Measurements from ENCODE around the gene CHST5. TPM values are rescaled to one million over a fixed set of nuclear protein-coding genes. Genes with fewer than 3 reads are reported as not detected.

CHST5 gene
- total and polyA plus RNA-seq, 2 experiments from 2014 or later = not detected

DNA sequence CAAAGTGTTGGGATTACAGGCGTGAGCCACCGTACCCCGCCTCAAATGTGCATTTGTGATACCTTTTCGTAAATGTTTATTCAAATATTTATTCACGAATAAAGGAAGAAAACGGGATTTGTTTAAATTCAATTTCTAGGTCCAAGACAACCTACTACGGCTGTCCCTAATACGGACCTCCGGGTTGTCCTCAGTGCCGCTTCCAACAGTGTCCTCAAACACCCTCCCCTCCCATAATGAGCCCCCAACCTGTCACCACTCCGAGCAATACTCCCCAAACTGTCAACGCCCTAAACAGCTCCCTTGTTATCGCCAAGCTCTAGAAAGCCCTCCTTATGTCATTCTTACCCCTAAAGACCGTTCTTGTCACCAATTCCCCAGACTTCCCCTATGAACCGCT is 29.7 kb upstream of the CHST5 start:
- peak overlapping the region; percentile 58 for H3K4me3 ChIP-seq
- no peaks in the 10 kb centered on the region for H3K9me3 ChIP-seq (ENCODE audit: low read depth)
- TF ChIP-seq, protein P1, sequence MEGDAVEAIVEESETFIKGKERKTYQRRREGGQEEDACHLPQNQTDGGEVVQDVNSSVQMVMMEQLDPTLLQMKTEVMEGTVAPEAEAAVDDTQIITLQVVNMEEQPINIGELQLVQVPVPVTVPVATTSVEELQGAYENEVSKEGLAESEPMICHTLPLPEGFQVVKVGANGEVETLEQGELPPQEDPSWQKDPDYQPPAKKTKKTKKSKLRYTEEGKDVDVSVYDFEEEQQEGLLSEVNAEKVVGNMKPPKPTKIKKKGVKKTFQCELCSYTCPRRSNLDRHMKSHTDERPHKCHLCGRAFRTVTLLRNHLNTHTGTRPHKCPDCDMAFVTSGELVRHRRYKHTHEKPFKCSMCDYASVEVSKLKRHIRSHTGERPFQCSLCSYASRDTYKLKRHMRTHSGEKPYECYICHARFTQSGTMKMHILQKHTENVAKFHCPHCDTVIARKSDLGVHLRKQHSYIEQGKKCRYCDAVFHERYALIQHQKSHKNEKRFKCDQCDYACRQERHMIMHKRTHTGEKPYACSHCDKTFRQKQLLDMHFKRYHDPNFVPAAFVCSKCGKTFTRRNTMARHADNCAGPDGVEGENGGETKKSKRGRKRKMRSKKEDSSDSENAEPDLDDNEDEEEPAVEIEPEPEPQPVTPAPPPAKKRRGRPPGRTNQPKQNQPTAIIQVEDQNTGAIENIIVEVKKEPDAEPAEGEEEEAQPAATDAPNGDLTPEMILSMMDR (IDR thresholded peaks at IDR 0.05; ENCODE audit: poor library complexity) = no peak
- TF ChIP-seq EZH2 (IDR thresholded peaks at IDR 0.05; ENCODE audit: borderline replicate concordance) (no peak), EZH2phosphoT487 (IDR thresholded peaks at IDR 0.05; ENCODE audit: low read depth, severe bottlenecking, unreplicated experiment) (no peak)
- 17% methylated on average over 15 of the region's 15 CpGs for WGBS (ENCODE audit: low lambda C conversion rate, missing lambda C conversion rate)
- H3K9me2 ChIP-seq (replicated peaks; ENCODE audit: insufficient read depth) = no peaks in the 10 kb centered on the region
- H4K20me1 ChIP-seq (ENCODE audit: insufficient read depth, poor library complexity, severe bottlenecking) = peaks cover 25% of the 10 kb centered on the region
- peaks cover 32% of the 10 kb centered on the region for H3K79me2 ChIP-seq
- peaks cover 4% of the 10 kb centered on the region for H3K36me3 ChIP-seq (replicated peaks; ENCODE audit: insufficient read depth, low read depth)
- peaks cover 8% of the 10 kb centered on the region for H3K4me1 ChIP-seq (ENCODE audit: insufficient read depth)
- H3K27me3 ChIP-seq = peaks cover 4% of the 10 kb centered on the region
- H3K27ac ChIP-seq = peak overlapping the region; percentile 87
- peak overlapping the region; percentile 55 for H2AFZ ChIP-seq
- H3K4me2 ChIP-seq = peak overlapping the region; percentile 94
- DNase-seq (ENCODE audit: low spot score) = no peak

DNA sequence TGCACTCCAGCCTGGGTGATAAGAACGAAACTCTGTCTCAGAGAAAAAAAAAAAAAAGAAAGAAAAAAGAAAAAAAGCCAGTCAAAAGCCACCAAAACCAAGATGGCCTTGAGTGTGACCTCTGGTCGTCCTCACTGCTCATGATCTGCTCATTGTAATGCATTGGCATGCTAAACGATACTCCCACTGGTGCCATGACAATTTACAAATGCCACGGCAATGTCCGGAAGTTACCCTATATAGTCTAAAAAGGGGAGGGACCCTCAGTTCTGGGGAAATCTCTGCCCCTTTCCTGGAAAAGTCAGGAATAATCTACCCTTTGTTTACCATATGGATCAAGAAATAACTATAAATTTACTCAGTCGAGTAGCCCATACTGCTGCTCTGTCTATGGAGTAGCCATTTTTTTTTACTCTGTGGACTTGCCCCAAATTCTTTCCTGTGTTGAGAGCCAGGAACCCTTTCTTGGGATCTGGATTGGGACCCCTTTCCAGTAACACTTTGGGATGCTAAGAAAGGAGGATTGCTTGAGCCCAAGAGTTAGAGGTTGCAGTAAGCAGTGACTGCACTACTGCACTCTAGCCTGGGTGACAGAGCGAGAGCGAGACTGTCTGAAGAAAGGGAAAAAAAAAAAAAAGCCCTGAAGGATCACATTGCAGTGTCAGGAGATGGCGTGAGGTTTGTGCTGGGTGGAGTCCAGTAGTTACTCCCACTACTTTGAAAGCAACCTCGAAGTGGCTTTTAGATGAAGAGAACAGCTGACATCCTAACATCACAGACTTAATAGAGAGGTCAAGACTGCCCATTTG is 23.9 kb upstream of the CHST5 start:
- no peaks in the 10 kb centered on the region for H3K9me3 ChIP-seq (ENCODE audit: low read depth)
- no peak overlapping the region for H3K4me2 ChIP-seq
- 62% methylated on average over 10 of the region's 10 CpGs for WGBS (ENCODE audit: low lambda C conversion rate, missing lambda C conversion rate)
- no peaks in the 10 kb centered on the region for H3K36me3 ChIP-seq (replicated peaks; ENCODE audit: insufficient read depth, low read depth)
- no peaks in the 10 kb centered on the region for H3K9me2 ChIP-seq (replicated peaks; ENCODE audit: insufficient read depth)
- no peak overlapping the region for H2AFZ ChIP-seq
- TF ChIP-seq EZH2 (IDR thresholded peaks at IDR 0.05; ENCODE audit: borderline replicate concordance) (no peak), EZH2phosphoT487 (IDR thresholded peaks at IDR 0.05; ENCODE audit: low read depth, severe bottlenecking, unreplicated experiment) (no peak)
- TF ChIP-seq, protein P1 (IDR thresholded peaks at IDR 0.05; ENCODE audit: poor library complexity) = no peak
- H3K27me3 ChIP-seq = peaks cover 4% of the 10 kb centered on the region
- no peak overlapping the region for H3K27ac ChIP-seq
- H3K4me3 ChIP-seq = no peak overlapping the region
- no peaks in the 10 kb centered on the region for H4K20me1 ChIP-seq (ENCODE audit: insufficient read depth, poor library complexity, severe bottlenecking)
- peak; percentile 29 for DNase-seq (ENCODE audit: low spot score)
- no peaks in the 10 kb centered on the region for H3K79me2 ChIP-seq
- no peaks in the 10 kb centered on the region for H3K4me1 ChIP-seq (ENCODE audit: insufficient read depth)

DNA sequence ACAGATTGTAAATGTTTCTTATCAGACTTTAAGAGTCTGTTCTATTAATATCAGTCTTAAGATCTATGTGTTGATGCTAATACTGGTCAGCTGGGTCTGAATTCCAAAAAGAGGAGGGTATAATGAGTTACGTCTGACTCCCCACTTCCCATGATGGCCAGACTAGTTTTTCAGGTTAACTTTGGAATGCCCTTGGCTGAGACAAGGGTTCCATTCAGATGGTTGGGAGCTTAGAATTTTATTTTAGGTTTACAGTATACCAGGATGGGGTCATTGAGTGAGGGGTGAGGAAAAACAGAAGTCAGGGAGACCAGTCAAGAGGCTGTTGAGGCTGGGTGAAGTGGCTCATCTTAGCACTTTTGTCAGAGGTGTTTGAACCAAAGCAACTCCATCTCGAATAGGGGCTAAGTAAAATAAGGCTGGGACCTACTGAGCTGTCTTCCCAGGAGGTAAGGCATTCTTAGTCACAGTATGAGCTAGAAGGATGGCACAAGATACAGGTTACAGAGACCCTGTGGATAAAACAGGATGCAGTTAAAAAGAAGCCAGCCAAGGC is 23.0 kb upstream of the CHST5 start:
- 74% methylated on average over 2 of the region's 2 CpGs for WGBS (ENCODE audit: low lambda C conversion rate, missing lambda C conversion rate)
- no peaks in the 10 kb centered on the region for H3K4me1 ChIP-seq (ENCODE audit: insufficient read depth)
- no peaks in the 10 kb centered on the region for H3K79me2 ChIP-seq
- no peak for DNase-seq (ENCODE audit: low spot score)
- no peak overlapping the region for H2AFZ ChIP-seq
- H3K27me3 ChIP-seq = peaks cover 4% of the 10 kb centered on the region
- TF ChIP-seq EZH2phosphoT487 (IDR thresholded peaks at IDR 0.05; ENCODE audit: low read depth, severe bottlenecking, unreplicated experiment) (no peak), EZH2 (IDR thresholded peaks at IDR 0.05; ENCODE audit: borderline replicate concordance) (no peak)
- TF ChIP-seq, protein P1 (IDR thresholded peaks at IDR 0.05; ENCODE audit: poor library complexity) = no peak
- H3K36me3 ChIP-seq (replicated peaks; ENCODE audit: insufficient read depth, low read depth) = no peaks in the 10 kb centered on the region
- no peaks in the 10 kb centered on the region for H4K20me1 ChIP-seq (ENCODE audit: insufficient read depth, poor library complexity, severe bottlenecking)
- H3K9me3 ChIP-seq (ENCODE audit: low read depth) = no peaks in the 10 kb centered on the region
- no peak overlapping the region for H3K4me2 ChIP-seq
- H3K27ac ChIP-seq = no peak overlapping the region
- H3K4me3 ChIP-seq = no peak overlapping the region
- H3K9me2 ChIP-seq (replicated peaks; ENCODE audit: insufficient read depth) = no peaks in the 10 kb centered on the region

All from hepatocyte (in vitro differentiated cells).